Measurements from ENCODE around the gene ATP8B1.

Gene ATP8B1

GRCh38 chr18:57814555-57814954 is 11.4 kb upstream of the ATP8B1 start:
- Histone ChIP-seq H3F3A (ENCODE audit: low read depth) (no peaks in the 10 kb centered on the region), H3K9me3 (ENCODE audit: insufficient read depth, low read depth, low read length) (peaks cover 7% of the 10 kb centered on the region; the same call in 1 of the 2 replicates), H2AFZ (ENCODE audit: low read length) (no peak overlapping the region), H3K27me3 (ENCODE audit: insufficient read depth, low read length, poor library complexity, severe bottlenecking) (no peaks in the 10 kb centered on the region), H3K79me2 (ENCODE audit: insufficient read depth, low read length) (no peaks in the 10 kb centered on the region), H3K9me2 (replicated peaks; ENCODE audit: low read depth, low read length) (no peaks in the 10 kb centered on the region), H3K4me1 (ENCODE audit: insufficient read depth, low read length, poor library complexity, severe bottlenecking) (no peaks in the 10 kb centered on the region), H3K4me2 (ENCODE audit: low read depth, low read length, poor library complexity, severe bottlenecking) (no peak overlapping the region), H3K4me3 (ENCODE audit: low read length, poor library complexity, severe bottlenecking) (no peak overlapping the region), H3K36me3 (ENCODE audit: insufficient read depth, low read length) (no peaks in the 10 kb centered on the region), H4K20me1 (ENCODE audit: insufficient read depth, low read length, poor library complexity, severe bottlenecking) (no peaks in the 10 kb centered on the region), H3K9ac (ENCODE audit: low read depth, low read length, poor library complexity, severe bottlenecking) (no peak overlapping the region)
- no peak for TF ChIP-seq EZH2phosphoT487 (IDR thresholded peaks at IDR 0.05; ENCODE audit: borderline replicate concordance)
- no peak for TF ChIP-seq CTCF (conservative IDR thresholded peaks at IDR 0.05; ENCODE audit: low read length)

GRCh38 chr18:57813245-57813644 is 10.1 kb upstream of the ATP8B1 start:
- no peaks in the 10 kb centered on the region for H3K4me1 ChIP-seq (ENCODE audit: insufficient read depth, low read length, poor library complexity, severe bottlenecking)
- H2AFZ ChIP-seq (ENCODE audit: low read length) = no peak overlapping the region
- H3K9me2 ChIP-seq (replicated peaks; ENCODE audit: low read depth, low read length) = no peaks in the 10 kb centered on the region
- H4K20me1 ChIP-seq (ENCODE audit: insufficient read depth, low read length, poor library complexity, severe bottlenecking) = no peaks in the 10 kb centered on the region
- H3K9ac ChIP-seq (ENCODE audit: low read depth, low read length, poor library complexity, severe bottlenecking) = no peak overlapping the region
- no peaks in the 10 kb centered on the region for H3K79me2 ChIP-seq (ENCODE audit: insufficient read depth, low read length)
- no peak for TF ChIP-seq CTCF (conservative IDR thresholded peaks at IDR 0.05; ENCODE audit: low read length)
- TF ChIP-seq EZH2phosphoT487 (IDR thresholded peaks at IDR 0.05; ENCODE audit: borderline replicate concordance) = no peak
- H3K4me3 ChIP-seq (ENCODE audit: low read length, poor library complexity, severe bottlenecking) = no peak overlapping the region
- no peaks in the 10 kb centered on the region for H3K36me3 ChIP-seq (ENCODE audit: insufficient read depth, low read length)
- no peaks in the 10 kb centered on the region for H3F3A ChIP-seq (ENCODE audit: low read depth)
- H3K4me2 ChIP-seq (ENCODE audit: low read depth, low read length, poor library complexity, severe bottlenecking) = no peak overlapping the region
- peaks cover 7% of the 10 kb centered on the region; the same call in 1 of the 2 replicates for H3K9me3 ChIP-seq (ENCODE audit: insufficient read depth, low read depth, low read length)
- H3K27me3 ChIP-seq (ENCODE audit: insufficient read depth, low read length, poor library complexity, severe bottlenecking) = no peaks in the 10 kb centered on the region

GRCh38 chr18:57812126-57812477 is 9.0 kb upstream of the ATP8B1 start:
- no peaks in the 10 kb centered on the region for H4K20me1 ChIP-seq (ENCODE audit: insufficient read depth, low read length, poor library complexity, severe bottlenecking)
- H3K9ac ChIP-seq (ENCODE audit: low read depth, low read length, poor library complexity, severe bottlenecking) = no peak overlapping the region
- H3K9me2 ChIP-seq (replicated peaks; ENCODE audit: low read depth, low read length) = no peaks in the 10 kb centered on the region
- no peaks in the 10 kb centered on the region for H3K36me3 ChIP-seq (ENCODE audit: insufficient read depth, low read length)
- H2AFZ ChIP-seq (ENCODE audit: low read length) = no peak overlapping the region
- H3K9me3 ChIP-seq (ENCODE audit: insufficient read depth, low read depth, low read length) = peaks cover 7% of the 10 kb centered on the region; the same call in 1 of the 2 replicates
- no peaks in the 10 kb centered on the region for H3K27me3 ChIP-seq (ENCODE audit: insufficient read depth, low read length, poor library complexity, severe bottlenecking)
- no peak overlapping the region for H3K4me3 ChIP-seq (ENCODE audit: low read length, poor library complexity, severe bottlenecking)
- TF ChIP-seq CTCF (conservative IDR thresholded peaks at IDR 0.05; ENCODE audit: low read length) = no peak
- TF ChIP-seq EZH2phosphoT487 (IDR thresholded peaks at IDR 0.05; ENCODE audit: borderline replicate concordance) = no peak
- H3F3A ChIP-seq (ENCODE audit: low read depth) = no peaks in the 10 kb centered on the region
- no peak overlapping the region for H3K4me2 ChIP-seq (ENCODE audit: low read depth, low read length, poor library complexity, severe bottlenecking)
- H3K79me2 ChIP-seq (ENCODE audit: insufficient read depth, low read length) = no peaks in the 10 kb centered on the region
- H3K4me1 ChIP-seq (ENCODE audit: insufficient read depth, low read length, poor library complexity, severe bottlenecking) = no peaks in the 10 kb centered on the region

All from Loucy (cell line).